HepG2 (cell line): ENCODE measurements around the gene SHTN1. TPM values are rescaled to one million over a fixed set of nuclear protein-coding genes. Genes with fewer than 3 reads are reported as not detected.
A peak's percentile ranks its signal among the peaks of the same experiment; 100 is the strongest.

ENCODE experiments used
- ATAC-seq: fragments of 200-7000 bp; cut with Tn5 transposase; 3 replicates; pipeline ENCODE4 v1.9.1; 2020; ENCODE audit warnings: mild to moderate bottlenecking, moderate library complexity
- BruUV-seq: library from RNA; stranded (reverse); fragments of 400-500 nt; replicated peaks from 2 replicates; lab custom pipeline; 2021; lab: Mats Ljungman, UMichigan
- CTCF ChIA-PET: fragments of 300-600 bp; formaldehyde crosslinking; extraction: SDS; loops from one replicate; lab custom pipeline; 2021; ENCODE audit warnings: low total read pairs, inconsistent platforms, low intra/inter-chr PET ratio; lab: Yijun Ruan, JAX
- POLR2A ChIA-PET: fragments of 350-600 bp; sonication (Branson Sonifier 250); formaldehyde crosslinking; loops from one replicate; lab custom pipeline; 2020; ENCODE audit warnings: antibody characterized with exemption, inconsistent platforms; lab: Yijun Ruan, JAX
- DNase-seq: peaks from one replicate; pipeline ENCODE4 v3.0.0-alpha.2; 2015; ENCODE audit warnings: low spot score
- FAIRE-seq: peaks from 3 replicates; lab custom pipeline; 2011; peaks lifted over from hg19 to GRCh38; lab: Jason Lieb, UNC
- H2AFZ ChIP-seq: one replicate; pipeline ENCODE4 v1.6.1; 2011; ENCODE audit warnings: low read length, inconsistent platforms
- H3K27ac ChIP-seq: fragments of 300-600 bp; 3 replicates; pipeline ENCODE4 v1.8.0; 2011; ENCODE audit warnings: mixed run types, mild to moderate bottlenecking, mixed read lengths, low read length, inconsistent platforms; ENCODE audit not compliant: insufficient read depth; ENCODE audit errors: extremely low read length
- H3K27me3 ChIP-seq, 2 experiments: fragments of 200-600 bp in 1 of 2; 2 replicates in 1 of 2; 3 replicates in 1 of 2; pipeline versions ENCODE4 v1.6.0 to v1.8.0; 2011; ENCODE audit warnings: low read length in 2 of 2, mild to moderate bottlenecking in 2 of 2, moderate library complexity in 2 of 2, inconsistent platforms in 1 of 2; ENCODE audit not compliant: insufficient read depth in 2 of 2, control insufficient read depth in 1 of 2
- H3K36me3 ChIP-seq, 2 experiments: fragments of 200-600 bp in 1 of 2; replicated peaks in 1 of 2; 2 replicates in 1 of 2; 3 replicates in 1 of 2; pipeline versions ENCODE4 v1.5.1 to v1.8.0; 2011; ENCODE audit warnings: low read length in 2 of 2, inconsistent platforms in 1 of 2; ENCODE audit not compliant: insufficient read depth in 2 of 2, control insufficient read depth in 1 of 2
- H3K4me1 ChIP-seq: 2 replicates; pipeline ENCODE4 v1.5.1; 2012; ENCODE audit warnings: low read length, inconsistent platforms; ENCODE audit not compliant: insufficient read depth
- H3K4me2 ChIP-seq: 2 replicates; pipeline ENCODE4 v1.6.0; 2011; ENCODE audit warnings: low read depth, low read length, inconsistent platforms
- H3K4me3 ChIP-seq, 3 experiments: fragments of 200-600 bp in 1 of 3; sonication (generic), shearing (Covaris generic) in 1 of 3; replicated peaks in 1 of 3; 2 replicates each; pipeline ENCODE4 v1.5.1; 2011 to 2016; ENCODE audit warnings: low read length in 3 of 3, inconsistent platforms in 2 of 3, low read depth in 2 of 3, mild to moderate bottlenecking in 2 of 3, control low read depth in 1 of 3, mixed read lengths in 1 of 3; ENCODE audit not compliant: insufficient read depth in 1 of 3
- H3K79me2 ChIP-seq: one replicate; pipeline ENCODE4 v1.6.1; 2011; ENCODE audit warnings: low read length, inconsistent platforms; ENCODE audit not compliant: insufficient read depth
- H3K9ac ChIP-seq: 2 replicates; pipeline ENCODE4 v1.6.0; 2011; ENCODE audit warnings: mild to moderate bottlenecking, low read depth, low read length, inconsistent platforms; ENCODE audit not compliant: insufficient read depth
- H3K9me3 ChIP-seq: 2 replicates; pipeline ENCODE4 v1.5.1; 2012; ENCODE audit warnings: mild to moderate bottlenecking, low read length
- H4K20me1 ChIP-seq: 2 replicates; pipeline ENCODE4 v1.6.0; 2011; ENCODE audit warnings: inconsistent platforms, mild to moderate bottlenecking, low read length, moderate library complexity; ENCODE audit not compliant: insufficient read depth
- ZFX ChIP-seq: sonication (generic); formaldehyde crosslinking; IDR thresholded peaks from 2 replicates; pipeline ENCODE4 v1.4.0; 2020; ENCODE audit warnings: mild to moderate bottlenecking, low read depth, missing genetic modification reagents, moderate library complexity
- ZNF891 ChIP-seq: sonication (generic); formaldehyde crosslinking; IDR thresholded peaks from 2 replicates; pipeline ENCODE4 v1.5.0; 2020; ENCODE audit warnings: mild to moderate bottlenecking, missing genetic modification reagents
- WGBS: methylation state at CpG from one replicate; pipeline ENCODE4 v1.1.6; 2017; ENCODE audit warnings: low lambda C conversion rate; 5-methylcytosine and 5-hydroxymethylcytosine counted together
- in situ Hi-C: cut with HindIII; loops from 2 replicates; pipeline ENCODE4 v1.10.0; 2017; ENCODE audit warnings: low pct_unique_long_range_greater_than_20kb; ENCODE audit not compliant: extremely low pct_ligation_motif_present
- intact Hi-C: fragments of 100-400 bp; cut with micrococcal nuclease; formaldehyde crosslinking; loops from one replicate; pipeline ENCODE4 v1.10.0; 2022; ENCODE audit not compliant: unreplicated experiment
- polyA plus RNA-seq, 8 experiments: library from polyadenylated mRNA; depleted of rRNA in 3 of 8; stranded (reverse) in 7 of 8; unstranded in 1 of 8; fragments of >200 nt; fragmentation: Illumina TruSeq in 4 of 8; extraction: Trizol in 4 of 8; gene quantifications; 2 replicates each; pipeline versions ENCODE4 v1.2.1 to v1.2.3, GENCODE V29; 2011 to 2016; ENCODE audit warnings: low read depth in 4 of 8, missing spikeins in 1 of 8, mixed read lengths in 1 of 8; ENCODE audit not compliant: insufficient read depth in 1 of 8
- total RNA-seq, 5 experiments: library from RNA; depleted of rRNA; stranded (reverse); fragments of >200 nt; fragmentation: Illumina TruSeq; extraction: Trizol; gene quantifications; 2 replicates each; pipeline ENCODE4 v1.2.3, GENCODE V29; 2016; ENCODE audit warnings: low read depth in 1 of 5
- TF ChIP-seq, protein P1 (sequence below): IDR thresholded peaks from 2 replicates; pipeline ENCODE4 v1.6.1; 2012; ENCODE audit warnings: low read depth, low read length, improper control_type of control experiment
- TF ChIP-seq, protein P2 (sequence below): sonication (generic); formaldehyde crosslinking; IDR thresholded peaks from 2 replicates; pipeline ENCODE4 v1.4.0; 2020; ENCODE audit warnings: missing genetic modification reagents
- TF ChIP-seq, protein P3 (sequence below): IDR thresholded peaks from 2 replicates; pipeline ENCODE4 v1.6.1; 2018; ENCODE audit warnings: missing genetic modification reagents
- TF ChIP-seq, protein P4 (sequence below): sonication (generic); formaldehyde crosslinking; IDR thresholded peaks from 2 replicates; pipeline ENCODE4 v1.9.0; 2021; ENCODE audit warnings: missing genetic modification reagents, borderline replicate concordance
- TF ChIP-seq, protein P5 (sequence below): sonication (generic); formaldehyde crosslinking; IDR thresholded peaks from 2 replicates; pipeline ENCODE4 v1.4.0; 2020; ENCODE audit warnings: low read depth, mild to moderate bottlenecking, missing genetic modification reagents

The SHTN1 gene
- total and polyA plus RNA-seq, 2 of the 13 experiments (the other 11 are each of a cell fraction or from before 2014, with no cell fraction given), result 11.3 to 15.6 TPM

DNA sequence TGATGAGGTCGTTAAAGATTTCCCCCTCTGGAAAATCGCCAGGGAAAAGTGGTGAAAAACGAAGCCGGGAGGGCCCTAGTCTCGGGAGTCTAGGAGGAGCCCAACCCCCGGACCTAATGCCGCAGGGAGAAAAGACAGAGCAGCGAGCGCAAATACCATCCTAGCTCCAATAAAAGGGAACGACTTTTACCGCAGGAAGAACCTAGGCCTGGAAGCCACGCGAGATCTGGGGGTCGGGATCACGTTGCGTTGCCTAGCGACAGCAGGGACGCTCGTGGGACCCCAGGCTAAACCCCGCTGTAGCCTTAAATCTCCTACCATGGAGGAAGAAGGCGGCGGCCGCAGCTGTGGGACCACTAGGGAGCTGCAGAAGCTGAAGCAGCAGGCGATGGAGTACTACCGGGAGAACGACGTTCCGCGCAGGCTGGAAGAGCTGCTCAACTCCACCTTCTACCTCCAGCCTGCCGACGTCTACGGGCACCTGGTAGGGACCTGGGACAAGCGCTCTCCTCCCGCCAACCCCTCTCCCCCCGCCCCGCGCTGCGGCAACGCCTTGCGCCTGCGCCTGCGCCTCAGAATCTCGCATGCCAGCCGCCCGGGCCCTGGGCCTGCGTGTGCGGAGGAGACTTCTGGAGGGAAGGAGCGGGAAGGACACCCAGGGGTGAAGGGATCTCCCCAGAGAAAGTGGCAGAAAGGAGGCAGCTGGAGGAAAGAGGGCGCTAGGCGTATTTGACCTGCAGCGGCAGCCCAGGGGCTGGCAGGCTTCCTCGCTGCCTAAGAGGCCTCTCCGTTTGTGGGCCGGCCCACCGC, 155.5 kb downstream of the SHTN1 start, which contains the start of gene ENO4 (continued):
- TF ChIP-seq, protein P1, sequence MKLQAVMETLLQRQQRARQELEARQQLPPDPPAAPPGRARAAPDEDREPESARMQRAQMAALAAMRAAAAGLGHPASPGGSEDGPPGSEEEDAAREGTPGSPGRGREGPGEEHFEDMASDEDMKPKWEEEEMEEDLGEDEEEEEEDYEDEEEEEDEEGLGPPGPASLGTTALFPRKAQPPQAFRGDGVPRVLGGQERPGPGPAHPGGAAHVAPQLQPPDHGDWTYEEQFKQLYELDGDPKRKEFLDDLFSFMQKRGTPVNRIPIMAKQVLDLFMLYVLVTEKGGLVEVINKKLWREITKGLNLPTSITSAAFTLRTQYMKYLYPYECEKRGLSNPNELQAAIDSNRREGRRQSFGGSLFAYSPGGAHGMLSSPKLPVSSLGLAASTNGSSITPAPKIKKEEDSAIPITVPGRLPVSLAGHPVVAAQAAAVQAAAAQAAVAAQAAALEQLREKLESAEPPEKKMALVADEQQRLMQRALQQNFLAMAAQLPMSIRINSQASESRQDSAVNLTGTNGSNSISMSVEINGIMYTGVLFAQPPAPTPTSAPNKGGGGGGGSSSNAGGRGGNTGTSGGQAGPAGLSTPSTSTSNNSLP, result no peak
- peak; percentile 57; the same call in 1 of the 2 replicates for TF ChIP-seq ZFX

DNA sequence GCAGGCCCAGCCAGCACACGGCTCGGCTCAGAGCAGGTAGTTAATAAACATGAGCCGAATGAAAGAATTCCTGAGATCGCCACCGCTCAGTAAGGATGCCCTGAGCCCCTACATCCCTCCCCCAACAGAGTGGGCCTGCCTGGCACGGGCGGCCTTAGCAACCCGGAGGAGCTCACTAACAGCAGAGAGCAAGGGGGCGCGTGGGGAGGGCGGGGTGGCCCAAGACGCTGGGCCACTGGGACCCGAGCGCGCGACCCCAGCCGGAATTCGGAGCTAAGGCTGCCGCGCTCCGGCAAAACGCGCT, 156.1 kb downstream of the SHTN1 start:
- WGBS, result 7% methylated on average over 3 of the region's 23 CpGs

More for the DNA sequence above, 156.1 kb downstream of the SHTN1 start:
- BruUV-seq, result no TSS peak
- no peaks in the 10 kb centered on the region for H3K36me3 ChIP-seq
- no peak overlapping the region for H2AFZ ChIP-seq
- ChIA-PET CTCF (no interaction called here), POLR2A (interaction anchor here (1.0 to 1.3 kb wide), 2 partner anchors 8 to 326 kb away, joined by 3 read pairs; no protein-coding TSS in a partner anchor)
- H3K9me3 ChIP-seq, result no peaks in the 10 kb centered on the region
- ATAC-seq (peak; percentile 28), FAIRE-seq (no peak), DNase-seq (no peak)
- H3K27me3 ChIP-seq, result peaks cover 0 to 36% of the 10 kb centered on the region in 2 experiments; a peak in 2 of 5 replicates
- TF ChIP-seq, protein P2, sequence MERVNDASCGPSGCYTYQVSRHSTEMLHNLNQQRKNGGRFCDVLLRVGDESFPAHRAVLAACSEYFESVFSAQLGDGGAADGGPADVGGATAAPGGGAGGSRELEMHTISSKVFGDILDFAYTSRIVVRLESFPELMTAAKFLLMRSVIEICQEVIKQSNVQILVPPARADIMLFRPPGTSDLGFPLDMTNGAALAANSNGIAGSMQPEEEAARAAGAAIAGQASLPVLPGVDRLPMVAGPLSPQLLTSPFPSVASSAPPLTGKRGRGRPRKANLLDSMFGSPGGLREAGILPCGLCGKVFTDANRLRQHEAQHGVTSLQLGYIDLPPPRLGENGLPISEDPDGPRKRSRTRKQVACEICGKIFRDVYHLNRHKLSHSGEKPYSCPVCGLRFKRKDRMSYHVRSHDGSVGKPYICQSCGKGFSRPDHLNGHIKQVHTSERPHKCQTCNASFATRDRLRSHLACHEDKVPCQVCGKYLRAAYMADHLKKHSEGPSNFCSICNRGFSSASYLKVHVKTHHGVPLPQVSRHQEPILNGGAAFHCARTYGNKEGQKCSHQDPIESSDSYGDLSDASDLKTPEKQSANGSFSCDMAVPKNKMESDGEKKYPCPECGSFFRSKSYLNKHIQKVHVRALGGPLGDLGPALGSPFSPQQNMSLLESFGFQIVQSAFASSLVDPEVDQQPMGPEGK (CRISPR knock-in tag), result 0 out of 2 replicates have a peak, but pooled peaks have one; percentile 4
- TF ChIP-seq, protein P3, sequence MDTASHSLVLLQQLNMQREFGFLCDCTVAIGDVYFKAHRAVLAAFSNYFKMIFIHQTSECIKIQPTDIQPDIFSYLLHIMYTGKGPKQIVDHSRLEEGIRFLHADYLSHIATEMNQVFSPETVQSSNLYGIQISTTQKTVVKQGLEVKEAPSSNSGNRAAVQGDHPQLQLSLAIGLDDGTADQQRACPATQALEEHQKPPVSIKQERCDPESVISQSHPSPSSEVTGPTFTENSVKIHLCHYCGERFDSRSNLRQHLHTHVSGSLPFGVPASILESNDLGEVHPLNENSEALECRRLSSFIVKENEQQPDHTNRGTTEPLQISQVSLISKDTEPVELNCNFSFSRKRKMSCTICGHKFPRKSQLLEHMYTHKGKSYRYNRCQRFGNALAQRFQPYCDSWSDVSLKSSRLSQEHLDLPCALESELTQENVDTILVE (CRISPR knock-in tag), result no peak
- TF ChIP-seq ZNF891 (CRISPR knock-in tag), result no peak
- TF ChIP-seq, protein P4, sequence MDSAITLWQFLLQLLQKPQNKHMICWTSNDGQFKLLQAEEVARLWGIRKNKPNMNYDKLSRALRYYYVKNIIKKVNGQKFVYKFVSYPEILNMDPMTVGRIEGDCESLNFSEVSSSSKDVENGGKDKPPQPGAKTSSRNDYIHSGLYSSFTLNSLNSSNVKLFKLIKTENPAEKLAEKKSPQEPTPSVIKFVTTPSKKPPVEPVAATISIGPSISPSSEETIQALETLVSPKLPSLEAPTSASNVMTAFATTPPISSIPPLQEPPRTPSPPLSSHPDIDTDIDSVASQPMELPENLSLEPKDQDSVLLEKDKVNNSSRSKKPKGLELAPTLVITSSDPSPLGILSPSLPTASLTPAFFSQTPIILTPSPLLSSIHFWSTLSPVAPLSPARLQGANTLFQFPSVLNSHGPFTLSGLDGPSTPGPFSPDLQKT (CRISPR knock-in tag), result no peak
- TF ChIP-seq, protein P5, sequence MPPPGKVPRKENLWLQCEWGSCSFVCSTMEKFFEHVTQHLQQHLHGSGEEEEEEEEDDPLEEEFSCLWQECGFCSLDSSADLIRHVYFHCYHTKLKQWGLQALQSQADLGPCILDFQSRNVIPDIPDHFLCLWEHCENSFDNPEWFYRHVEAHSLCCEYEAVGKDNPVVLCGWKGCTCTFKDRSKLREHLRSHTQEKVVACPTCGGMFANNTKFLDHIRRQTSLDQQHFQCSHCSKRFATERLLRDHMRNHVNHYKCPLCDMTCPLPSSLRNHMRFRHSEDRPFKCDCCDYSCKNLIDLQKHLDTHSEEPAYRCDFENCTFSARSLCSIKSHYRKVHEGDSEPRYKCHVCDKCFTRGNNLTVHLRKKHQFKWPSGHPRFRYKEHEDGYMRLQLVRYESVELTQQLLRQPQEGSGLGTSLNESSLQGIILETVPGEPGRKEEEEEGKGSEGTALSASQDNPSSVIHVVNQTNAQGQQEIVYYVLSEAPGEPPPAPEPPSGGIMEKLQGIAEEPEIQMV, result no peak
- peak overlapping the region; percentile 40; the same call in 1 of the 2 replicates for H3K9ac ChIP-seq
- H4K20me1 ChIP-seq, result no peaks in the 10 kb centered on the region
- H3K4me2 ChIP-seq, result peak overlapping the region; percentile 81
- peak overlapping the region; percentile 50 to 68 (median 56) for H3K4me3 ChIP-seq
- H3K27ac ChIP-seq, result no peak overlapping the region
- no peaks in the 10 kb centered on the region for H3K79me2 ChIP-seq
- intact Hi-C loops, result no loop called here
- in situ Hi-C loops, result no loop called here
- H3K4me1 ChIP-seq, result no peaks in the 10 kb centered on the region; the same call in 1 of the 2 replicates
